Measurements from ENCODE around the gene MRPL10.
A peak's percentile ranks its signal among the peaks of the same experiment; 100 is the strongest.

The MRPL10 gene

DNA sequence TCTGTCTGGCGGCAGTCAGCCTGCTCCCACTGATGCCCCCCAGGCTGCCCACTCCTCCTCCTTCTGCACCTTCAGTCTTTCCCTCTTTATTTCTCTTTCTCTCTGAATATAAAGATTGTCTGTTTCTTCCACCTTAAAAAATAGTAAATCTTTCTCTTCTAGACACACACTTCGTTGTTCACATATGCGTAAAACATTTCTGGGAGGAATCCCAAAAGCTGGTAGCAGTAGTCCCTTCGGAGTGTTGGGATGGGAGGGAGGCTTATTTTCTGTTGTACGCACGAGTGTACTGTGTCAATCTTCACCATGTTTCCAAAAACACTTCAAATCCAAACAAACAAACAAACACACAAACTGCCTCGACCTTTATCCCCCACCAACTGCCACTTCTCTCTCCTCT lies 19.6 kb downstream of the MRPL10 start:
- no peak for DNase-seq

DNA sequence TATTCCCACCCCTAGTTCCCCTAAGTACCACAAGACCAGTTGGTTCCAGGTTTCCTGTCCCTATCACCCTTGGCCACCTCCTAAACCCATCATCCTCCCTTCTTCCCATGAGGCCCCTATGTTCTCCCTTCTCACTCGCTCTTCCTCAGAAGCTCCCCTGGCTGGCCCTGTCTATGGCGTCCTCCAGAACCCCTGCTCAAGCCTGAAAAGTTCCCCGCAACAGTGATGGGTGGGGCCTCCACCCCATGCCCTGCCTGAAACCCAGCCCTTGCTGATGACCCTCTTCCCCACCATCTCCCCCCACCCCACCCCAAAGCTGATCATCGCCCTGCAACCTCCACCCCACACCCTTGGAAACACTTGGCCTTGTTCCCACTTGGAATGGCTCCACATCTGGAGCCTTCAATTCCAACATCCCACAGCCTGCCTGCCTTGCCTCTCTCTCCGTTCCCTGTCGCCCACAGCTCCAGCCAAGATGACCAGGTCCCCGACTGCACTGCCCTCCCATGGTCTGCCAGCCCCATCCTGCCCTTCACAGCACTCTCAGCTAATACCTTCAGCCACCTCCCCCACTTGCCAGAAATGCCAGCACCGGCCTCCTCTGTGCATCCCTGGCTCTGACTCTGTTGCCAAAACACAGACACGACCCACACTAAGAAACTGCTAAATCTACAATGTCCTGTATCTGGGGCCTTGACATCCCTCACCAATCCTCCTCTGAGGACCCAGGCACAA lies 20.3 kb downstream of the MRPL10 start:
- DNase-seq: no peak

DNA sequence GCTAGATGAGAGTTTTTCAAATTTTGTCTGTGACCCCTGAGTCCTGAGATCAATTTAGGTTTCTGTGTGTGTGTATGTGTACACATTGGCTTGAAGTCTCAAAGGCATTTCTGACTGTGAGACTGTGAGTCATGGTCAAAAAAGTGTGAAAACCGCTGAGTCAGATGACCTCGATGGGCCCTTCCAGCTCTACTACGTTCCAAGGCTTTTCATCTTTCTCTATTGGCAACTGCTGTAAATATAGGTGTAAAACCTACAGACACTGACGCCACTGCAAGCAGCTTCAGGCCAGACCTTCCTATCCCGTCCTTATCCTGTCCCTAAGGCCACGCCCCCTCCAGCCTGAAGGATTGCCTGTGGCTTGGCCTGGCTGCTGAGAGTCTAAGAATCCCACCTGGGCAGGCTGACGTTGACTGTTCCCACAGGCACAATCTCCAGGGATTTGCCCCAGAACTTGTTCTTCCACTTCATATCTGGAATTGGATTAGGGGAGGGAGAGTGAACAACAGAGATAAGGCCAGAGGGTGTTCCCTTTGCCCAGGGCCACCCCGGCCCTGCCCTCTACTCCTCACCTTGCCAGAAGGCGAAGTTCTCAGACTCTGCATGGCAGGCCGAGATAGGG lies 21.0 kb downstream of the MRPL10 start:
- DNase-seq: no peak

DNA sequence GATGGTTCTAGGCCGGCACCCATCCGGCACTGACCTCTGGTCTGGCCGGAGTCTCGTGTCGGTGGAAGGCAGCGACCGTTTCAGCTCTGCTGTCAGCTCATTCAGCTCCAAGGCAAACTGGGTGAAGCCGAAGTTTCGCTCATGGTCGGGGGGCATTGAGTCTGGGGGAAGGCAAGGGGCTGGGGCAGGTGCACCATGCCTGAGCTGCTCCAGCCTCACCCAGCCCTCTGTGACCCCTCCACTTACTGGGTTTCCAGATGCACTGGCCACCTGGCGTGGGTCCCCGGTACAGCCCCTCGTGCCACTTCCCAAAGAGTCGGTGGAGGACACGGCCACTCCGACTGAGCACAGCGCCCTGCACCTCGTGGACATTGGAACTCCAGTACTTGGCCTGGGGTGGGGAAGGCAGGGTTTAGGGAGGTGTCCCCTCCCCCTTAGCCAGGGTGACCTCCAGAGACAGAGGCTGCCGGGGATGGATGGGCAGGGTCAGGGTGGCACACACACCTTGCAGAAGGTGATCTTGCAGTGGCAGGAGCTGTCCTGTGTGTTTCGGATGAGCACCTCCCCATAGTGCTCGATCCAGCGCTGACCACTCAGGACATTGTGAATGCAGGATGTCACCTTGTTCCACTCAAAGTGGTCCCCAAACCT lies 22.4 kb downstream of the MRPL10 start:
- no peak for DNase-seq

DNA sequence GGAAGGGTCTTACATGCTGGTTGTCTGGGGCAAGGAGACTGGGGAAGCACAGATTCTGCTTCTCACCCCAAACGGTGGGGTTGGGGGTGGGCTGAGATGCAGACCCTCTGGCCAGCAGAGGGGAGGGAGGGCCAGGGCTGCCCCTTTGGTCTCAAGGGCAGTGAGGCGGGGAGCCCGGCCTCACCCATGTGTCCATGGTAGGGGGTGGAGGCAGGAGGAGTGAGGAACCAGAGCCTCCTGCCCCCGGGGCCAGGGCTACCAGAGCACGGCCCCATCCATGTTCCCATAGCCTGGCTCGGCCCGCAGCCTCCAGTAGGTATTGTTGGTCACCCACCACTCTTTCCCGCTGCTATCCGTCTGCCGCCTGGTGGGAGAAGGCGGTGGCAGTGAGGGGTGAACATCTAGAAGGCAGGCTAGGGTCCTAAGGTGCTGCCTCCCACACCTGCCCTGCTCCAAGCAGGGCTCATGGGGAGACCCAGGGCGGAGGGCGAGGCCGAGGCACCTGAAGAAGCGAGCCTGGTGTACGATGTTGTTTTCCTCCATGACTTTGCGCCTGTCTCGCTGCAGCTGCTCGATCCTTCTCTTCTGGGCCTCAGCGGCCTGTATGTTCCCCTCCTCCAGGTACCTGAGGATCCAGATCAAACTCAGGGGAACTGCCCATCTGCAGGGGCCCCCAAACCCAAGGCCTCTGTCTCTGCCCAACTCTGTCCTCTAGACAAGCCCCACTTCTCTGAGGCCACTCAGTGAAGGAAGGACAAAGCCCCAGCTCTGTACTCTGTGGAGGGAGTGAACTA lies 23.1 kb downstream of the MRPL10 start:
- no peak for DNase-seq

DNA sequence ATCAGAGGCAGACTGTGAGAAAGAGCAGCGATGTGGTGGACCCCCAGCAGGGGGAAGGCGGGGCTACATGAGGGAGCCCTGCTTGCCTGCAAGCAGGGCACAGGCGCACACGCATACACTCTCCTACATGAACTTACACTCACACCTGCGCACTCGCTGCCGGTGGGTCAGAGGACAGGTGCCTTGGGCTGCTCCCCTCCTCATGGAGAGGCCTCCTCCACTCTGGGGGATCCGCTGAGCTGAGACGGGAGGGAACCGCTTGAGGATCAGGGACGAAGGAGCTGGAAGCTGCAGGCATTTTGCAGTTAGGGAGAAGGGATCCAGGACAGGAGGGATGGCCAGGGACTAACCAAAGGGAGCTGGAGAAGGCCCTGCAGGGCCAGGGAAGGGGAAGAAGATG lies 23.9 kb downstream of the MRPL10 start:
- no peak for DNase-seq

DNA sequence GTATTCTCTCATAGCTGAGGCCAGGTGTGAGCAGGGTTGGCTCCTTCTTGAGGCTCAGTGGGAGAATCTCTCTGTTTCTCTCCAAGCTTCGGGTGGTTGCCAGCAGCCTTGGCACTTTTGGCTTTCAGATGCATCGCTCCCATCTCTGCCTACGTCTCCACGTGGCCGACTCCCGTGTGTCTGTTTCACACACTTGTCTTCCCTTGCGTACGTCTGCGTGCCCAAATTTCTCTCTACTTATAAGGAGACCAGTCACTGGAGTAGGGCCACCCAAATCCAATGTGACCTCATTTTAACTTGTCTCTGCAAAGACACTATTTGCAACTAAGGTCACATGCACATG lies 24.5 kb downstream of the MRPL10 start:
- DNase-seq: no peak

DNA sequence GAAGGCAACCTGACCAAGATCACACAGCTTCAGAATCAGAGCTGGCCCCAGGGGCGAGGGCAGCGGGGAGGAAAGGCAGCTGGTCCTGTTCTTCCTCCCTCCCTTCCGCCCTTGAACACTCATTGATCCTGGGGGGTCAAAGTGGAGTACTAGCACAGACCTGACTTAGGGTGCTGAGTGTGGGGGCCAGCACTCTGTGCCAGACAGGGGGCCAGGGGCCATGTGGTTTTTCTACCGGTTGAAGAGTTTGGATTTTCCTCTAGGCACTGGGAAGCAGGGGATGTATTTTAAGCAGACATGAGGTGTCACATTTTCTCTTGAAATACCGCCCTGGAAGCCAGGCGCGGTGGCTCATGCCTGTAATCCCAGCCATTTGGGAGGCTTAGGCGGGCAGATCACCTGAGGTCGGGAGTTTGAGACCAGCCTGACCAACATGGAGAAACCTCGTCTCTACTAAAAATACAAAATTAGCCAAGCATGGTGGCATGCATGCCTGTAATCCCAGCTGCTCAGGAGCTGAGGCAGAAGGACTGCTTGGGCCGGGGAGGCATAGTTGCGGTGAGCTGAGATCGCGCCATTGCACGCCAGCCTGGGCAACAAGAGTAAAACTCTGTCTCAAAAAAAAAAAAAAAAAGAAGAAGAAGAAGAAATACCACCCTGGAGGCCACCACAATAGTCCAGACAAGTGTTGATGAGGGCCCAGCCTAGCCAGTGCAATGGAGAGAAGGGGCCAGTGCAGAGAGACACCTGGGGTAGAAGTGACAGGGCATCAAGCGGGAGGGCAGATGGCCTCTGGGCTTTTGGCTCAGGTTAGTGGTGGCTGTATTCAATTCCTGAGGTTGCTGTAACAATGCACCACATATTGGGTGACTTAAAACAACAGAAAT lies 25.1 kb downstream of the MRPL10 start:
- no peak for DNase-seq

DNA sequence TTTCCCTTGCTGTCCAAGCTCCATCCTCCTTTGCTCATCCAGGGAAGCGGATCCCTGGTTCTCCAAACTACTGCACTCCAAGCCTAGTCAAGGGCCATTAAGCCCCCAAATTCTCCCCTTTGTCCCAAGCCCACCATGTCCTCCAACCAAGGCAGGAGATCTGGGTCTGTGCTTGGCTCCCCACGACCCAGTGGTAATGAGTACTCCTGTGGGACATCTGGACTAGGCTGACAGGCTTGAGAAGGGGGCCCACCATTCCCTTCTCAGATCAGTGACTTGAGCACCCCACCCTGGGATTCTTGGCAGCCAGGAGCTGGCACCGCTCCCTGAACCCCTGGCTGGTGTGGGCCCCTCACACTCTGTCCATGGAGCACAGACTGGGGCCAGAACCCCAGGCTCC lies 26.9 kb downstream of the MRPL10 start:
- DNase-seq: no peak

DNA sequence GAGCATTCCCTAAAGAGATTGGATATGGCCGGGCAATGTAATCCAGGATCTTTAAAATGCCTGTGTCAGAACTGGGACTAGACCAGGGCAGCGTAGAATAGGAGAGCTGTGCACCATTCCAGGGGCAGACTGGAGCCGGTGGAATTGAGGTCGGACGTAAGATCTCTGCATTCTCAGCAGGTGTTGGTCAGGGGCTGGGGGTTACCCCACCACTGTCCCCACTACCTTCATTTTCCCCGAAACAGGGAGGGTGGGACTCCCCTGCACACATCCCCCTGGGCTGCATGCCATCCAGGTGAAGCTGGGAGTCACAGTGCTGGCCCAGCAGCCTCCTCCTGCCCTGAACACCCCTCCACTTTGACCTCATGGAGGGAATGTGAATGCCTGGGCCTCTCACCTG lies 27.6 kb downstream of the MRPL10 start:
- no peak for DNase-seq

DNA sequence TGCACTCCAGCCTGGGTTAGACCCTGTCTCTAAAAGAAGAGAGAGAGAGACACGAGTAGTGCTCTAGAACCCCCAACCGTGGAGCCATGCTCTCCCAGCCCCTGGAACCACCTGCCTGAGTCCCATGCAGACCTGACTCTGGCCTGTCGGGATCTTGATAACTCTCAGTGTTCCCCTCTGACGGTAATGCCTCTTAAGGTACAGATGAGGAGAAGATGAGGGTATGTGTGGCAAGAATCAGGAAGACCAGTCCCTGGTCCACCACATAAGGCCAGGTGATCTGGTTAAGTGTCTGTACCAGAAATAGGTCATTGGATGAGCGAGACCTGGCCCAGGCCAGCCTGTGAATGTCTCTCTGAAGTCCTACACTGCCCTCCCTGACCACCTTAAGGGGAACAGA lies 28.1 kb downstream of the MRPL10 start:
- DNase-seq: no peak

DNA sequence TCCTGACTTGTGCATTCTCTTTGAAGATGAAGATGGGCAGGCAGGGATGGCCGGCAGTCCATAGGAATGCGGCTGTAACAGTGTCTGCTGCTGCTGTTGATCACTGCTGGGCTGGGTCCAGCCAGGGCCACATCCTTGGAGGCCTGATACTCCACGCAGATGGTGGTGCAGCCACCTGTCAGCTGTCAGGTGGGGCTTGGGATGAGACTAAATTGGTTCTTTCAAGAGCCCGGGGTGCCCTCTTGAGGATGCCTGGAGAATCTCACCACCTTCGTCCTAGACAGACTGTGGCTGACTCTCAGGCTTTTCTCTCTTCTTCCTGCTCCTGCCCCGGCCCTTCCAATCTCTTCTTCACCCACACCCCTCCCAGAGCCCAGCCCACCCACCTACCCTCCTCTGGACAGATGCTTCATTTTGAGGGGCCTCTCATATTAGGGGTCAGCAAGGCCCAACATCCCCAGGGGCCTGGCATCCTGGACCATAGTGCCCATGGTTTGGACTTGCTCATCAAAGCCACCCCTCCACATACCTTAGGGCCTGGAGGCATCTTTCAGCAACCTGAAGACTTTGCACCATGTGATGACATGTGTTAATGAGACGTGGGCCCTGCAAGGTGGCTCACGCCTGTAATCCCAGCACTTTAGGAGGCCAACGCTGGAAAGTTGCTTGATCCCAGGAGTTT lies 28.9 kb downstream of the MRPL10 start:
- DNase-seq: peak; percentile 35

DNA sequence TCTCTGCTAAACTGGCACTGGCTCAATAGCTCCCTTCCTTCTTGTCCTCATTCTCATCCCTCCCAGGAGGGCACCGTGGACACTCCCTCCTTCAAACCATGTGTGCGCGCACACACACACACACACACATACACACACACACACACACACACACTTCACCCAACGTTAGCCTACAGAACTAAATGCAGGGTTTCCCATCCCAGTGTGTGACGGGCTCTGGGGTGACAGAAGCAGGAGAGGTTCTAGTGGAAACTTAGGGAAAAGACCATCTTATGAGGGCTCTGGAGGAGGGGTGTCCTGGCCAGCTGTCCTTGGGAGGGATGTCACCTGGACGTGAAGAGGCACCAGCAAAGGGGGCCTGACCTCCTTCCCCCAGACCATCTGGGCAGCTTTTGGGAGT lies 29.4 kb downstream of the MRPL10 start:
- DNase-seq: no peak

DNA sequence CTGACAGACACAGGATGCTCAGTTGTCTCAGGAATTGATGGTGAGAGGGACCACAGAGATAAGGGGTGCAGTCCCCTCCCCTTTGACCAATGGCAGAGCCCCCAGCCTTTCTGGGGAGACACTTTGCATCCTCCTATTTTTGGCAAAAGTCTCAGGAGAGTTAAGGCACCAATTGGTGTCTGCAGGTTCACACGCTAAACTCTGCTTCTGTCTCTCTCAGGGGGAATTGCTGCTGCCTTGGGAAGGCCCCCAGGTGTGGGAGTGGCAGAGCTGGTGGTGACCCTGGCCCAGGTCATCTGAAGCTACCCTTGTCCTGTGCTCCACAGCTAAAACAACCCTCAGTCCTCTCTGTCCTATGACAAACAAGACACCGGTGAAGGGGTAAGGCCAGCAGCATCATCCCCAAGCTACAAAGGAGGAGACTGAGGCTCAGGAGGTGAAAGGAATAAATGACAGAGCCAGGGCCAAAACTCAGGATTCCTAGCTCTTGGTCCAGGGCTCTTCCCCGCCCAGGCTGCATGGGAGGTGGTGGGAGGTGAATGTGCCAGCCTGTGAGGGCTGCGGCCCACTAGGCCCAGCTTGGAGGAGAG lies 30.1 kb downstream of the MRPL10 start:
- DNase-seq: no peak

DNA sequence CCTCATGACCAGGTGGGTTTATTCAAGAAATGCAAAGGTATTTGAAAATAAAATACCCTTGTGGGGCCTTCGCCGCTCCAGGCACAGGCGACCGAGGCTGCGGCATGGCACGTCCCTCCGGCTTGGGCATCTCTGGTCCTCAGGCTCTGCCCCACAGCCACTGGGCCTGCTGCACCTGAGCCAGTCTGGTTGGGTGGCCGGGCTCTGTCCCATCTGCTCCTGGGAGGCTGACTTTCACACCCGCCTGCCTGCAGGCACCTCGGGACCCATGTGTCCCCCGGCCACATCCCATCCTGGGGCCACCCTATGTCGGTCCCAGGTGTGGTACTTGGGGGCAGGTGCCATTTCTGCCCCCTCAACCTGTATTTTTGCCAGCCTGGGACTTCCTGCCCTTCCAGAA lies 30.7 kb downstream of the MRPL10 start:
- no peak for DNase-seq

DNA sequence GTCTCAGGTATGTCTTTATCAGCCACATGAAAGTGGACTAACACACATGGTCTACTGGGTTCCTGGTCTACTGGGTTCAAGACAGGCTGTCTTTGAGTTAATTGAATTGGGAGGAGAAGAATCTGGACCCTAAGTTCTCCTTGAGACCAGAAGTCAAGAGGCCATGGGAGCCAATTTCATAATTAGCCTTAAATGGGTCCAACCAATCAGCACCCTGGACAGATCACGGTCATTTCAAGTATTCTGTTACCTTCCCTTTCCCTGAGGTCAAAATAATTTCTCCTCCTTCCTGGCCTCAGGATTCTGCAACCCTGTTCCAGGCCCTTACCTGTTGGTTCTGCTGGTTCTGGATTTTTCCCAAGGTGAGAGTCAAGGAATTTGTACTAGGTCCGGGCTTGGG lies 33.5 kb downstream of the MRPL10 start:
- no peak for DNase-seq

DNA sequence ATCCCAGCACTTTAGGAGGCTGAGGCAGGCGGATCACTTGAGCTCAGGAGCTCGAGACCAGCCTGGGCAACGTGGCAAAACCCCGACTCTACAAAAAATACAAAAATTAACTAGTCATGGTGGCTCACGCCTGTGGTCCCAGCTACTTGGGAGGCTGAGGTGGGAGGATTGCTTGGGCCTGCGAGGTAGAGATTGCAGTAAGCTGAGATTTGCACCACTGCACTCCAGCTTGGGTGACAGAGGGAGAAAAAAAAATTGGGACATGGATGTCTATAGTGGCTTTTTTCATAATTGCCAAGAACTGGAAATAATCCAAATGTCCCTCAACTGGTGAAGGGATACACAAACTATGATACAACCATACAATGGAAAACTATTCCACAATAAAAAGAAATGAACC lies 38.4 kb downstream of the MRPL10 start:
- DNase-seq: no peak

DNA sequence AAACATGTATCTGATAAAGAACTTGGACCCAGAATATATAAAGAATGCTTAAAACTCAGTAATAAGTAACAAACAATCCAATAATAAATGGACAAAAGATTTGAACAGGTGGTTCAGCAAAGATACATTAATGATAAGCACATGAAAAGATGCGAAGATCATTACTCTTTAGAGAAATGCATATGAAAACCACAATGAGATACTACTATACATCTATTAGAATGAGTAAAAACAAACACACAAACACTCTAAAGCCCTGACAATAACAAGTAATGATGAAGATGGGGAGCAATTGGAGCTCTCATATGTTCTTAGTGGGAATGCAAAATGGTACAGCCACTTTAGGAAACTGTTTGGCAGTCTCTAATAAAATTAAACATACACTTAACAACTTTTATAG lies 38.9 kb downstream of the MRPL10 start:
- no peak for DNase-seq

DNA sequence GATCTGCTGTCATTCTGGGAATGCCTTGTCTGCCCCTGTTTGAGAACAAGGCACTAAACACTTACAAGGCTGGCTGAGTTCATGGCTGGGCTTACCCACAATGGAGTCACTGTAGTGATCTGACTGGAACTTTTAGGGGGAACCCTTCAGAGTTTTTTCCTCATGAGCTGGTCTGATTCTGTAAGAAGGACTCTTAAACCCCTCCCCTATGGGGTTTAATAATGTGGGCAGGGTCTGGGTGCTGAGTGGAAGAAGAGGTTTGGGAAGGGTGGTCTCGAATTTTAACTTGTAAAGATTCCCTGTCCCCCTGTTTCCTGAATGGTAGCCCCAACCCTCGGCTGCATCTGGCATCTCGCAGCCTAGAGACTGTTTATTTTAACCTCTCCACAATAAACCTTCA lies 40.3 kb downstream of the MRPL10 start:
- DNase-seq: no peak

DNA sequence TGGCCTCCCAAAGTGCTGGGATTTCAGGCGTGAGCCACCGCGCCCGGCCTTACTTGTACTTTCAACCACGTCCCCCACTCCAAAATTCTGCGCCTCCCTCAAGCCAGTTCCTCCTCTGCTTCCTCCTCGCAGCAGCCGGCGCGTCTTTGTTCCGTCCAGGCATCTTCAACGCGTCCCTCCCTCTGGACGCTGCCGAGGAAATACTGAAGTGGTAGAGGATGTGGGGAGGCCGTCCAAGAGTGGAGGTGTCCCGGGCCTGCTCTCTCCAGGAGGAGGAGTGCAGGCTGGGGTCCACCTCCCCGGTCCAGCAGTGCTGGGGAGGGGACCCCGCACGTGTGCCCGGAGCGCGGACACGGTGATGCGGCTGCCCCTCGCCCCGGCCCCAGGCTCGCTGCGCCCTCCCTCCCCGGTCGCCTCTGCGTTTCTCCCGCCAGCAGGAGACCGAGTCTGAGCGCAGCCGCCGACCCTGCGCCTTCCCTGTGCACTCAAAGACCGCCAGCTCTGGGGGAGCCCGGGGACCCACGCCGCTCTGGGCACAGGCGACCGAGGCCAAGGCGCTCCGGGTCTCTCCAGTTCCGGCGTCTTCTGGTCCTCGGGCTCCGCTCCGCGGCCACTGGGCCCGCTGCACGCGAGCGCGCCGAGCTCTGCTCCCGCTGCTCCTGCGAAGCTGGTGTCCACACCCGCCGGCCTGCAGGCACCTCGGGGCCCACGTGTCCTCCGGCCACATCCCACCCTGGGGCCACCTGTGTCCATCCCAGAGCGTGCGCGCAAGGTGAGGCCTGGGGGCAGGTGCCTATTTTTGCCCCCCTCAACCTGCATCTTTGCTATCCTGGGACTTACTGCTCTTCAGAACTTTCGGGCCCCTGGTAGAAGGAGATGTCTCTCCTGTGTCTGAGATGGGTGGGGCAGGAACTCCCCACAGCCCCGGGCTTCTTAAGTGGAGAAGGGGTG lies 41.5 kb downstream of the MRPL10 start:
- no peak for DNase-seq

Data from DMS 273 treated with DMSO at 0.1 percent for 48 hours (cell line).